HG03045 (cell line): ENCODE results near the gene CDK14.
"Not testable (repeated sequence)": the region's sequence is repeated elsewhere in the genome, so short reads cannot be mapped to it uniquely, and the experiment has no call there.

ENCODE experiments used
- ATAC-seq: cut with Tn5 transposase; IDR thresholded peaks from one replicate; pipeline ENCODE4 v1.9.1; 2021; ENCODE audit warnings: mild to moderate bottlenecking, moderate library complexity; ENCODE audit not compliant: unreplicated experiment

CDK14 gene

DNA sequence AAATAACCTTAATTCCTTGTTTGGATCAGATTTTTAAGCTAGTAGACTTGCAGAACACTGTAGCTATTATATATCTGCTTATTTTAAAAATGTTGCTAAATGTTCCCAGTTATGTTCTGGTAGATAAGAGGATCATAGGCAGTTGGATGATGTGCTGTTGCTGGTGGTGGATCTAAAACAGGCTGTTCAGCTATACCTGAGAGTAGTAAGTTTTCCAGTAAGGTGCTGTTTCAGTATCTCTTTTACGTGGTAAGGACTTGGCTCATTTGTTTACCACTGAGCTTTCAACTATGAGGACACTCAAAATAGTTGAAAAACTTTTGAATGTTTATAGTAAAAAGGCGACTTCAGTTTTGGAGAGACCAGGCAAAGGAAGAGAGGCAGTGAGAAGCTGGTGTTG is 180.9 kb downstream of the CDK14 start:
- ATAC-seq: peak; percentile 93

DNA sequence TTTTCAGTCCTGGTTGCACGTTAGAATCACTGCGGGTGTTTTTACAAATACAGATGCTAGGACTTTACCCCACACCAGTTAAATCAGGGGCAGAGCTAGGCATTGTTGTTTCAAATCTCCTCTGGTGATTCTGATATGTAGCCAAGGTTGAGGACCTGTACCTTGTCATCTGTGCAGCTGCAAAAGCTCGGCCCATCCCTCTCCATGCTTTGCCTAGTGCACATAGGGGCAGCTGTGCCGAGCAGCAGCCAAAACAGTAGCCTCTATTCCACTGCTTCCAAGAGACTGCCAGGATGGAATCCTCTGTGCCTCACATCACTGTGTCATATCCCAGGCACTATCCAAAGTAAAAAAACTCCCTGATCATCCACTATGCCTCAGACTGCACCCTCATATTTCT is 181.3 kb downstream of the CDK14 start:
- ATAC-seq: peak; percentile 53

DNA sequence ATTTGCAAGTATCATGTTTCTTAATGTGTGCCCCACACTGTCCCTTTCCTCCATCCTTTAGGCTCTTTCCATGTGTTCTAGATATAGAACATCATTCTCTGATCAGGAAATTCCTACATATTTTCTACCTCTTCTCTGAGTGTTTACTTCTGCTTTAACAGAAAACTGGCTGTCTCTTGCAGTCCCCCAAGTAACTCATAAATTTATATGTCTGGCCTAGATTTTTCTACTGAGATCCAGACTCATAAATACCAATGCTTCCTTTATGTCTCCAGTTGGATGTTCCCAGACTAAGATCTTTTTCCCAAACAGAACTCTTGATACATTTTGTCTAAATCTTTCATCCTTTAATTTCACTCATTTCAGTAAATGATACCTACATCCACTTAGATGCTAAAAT is 181.8 kb downstream of the CDK14 start:
- ATAC-seq: no peak

DNA sequence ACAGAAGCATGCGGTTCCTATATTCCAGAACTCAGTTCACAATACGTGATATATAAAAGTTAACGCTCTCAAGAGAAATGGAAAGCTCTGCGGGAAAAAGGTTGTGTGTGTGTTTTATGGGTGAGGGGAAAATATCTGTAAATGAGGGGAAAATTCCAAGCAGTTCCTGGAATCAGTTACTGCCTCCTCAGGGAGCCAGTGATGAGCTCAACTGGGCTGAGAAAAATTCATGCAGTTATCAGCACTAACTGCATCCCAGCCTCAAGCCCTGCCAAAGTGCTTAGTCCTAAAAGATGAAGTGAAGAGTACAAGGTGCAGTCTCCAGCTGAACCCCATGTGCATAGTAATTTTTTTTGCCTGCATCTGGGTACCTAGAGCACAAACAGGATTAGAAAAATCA is 191.9 kb downstream of the CDK14 start:
- ATAC-seq: no peak

DNA sequence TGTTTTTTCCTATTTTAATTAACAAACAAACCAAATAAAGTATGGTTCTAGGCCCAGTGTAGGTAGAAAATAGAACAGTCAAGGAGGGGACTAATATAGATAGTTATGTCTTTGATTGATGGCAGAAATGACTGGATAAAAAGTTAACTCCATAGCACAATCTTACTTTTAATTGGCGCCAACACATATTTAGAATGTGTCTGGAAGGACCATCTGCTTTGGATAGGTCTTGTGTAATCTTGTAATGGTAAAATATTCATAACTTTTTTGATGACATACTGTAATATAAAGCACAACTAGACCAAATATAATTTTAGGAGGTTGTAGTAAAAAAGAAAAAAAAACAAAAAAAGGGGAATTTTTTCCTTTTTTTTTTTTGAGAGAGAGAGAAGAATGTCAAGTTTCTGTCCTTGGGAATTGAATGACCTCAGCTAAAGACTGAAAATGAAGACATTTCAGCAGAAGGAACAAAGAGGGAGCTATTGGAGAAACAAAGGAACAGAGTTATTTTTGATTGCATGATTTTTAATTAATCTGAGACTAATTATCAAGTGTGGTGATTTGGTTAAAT is 193.7 kb downstream of the CDK14 start:
- ATAC-seq: no peak

DNA sequence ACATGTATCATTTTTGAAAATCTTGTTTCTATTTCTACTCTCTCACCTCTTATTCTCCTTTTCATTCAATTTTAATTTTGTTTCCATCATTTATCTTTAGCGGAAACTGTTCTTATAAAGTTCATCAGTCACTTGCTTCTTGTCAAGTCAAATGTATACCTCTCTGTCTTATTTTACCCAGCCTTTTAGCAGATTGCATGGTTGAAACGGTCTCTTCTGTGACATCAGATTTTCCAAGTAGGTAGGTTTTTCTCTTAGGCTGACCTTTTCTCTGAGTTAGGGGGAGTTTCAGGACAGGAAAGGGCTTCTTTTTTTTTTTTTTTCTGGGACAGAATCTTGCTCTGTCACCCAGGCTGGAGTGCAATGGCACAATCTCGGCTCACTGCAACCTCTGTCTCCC is 195.5 kb downstream of the CDK14 start:
- ATAC-seq: no peak

DNA sequence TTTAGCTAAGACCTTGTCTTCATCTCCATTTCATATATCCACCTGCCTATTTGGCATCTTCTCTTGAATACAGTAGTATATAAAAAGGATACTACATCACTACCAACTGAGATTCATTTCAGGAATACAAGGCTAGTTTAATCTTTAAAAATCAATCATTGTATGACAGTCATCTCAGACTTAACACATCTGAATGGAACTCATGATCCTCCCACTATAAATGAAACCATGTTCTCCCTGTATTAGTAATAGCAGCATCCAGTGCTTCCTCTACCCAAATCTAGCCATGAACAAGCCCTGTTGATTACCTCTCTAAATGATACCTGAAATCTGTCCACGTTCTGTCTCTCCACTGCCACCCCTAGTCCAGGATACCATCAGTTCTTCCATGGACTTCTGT is 196.2 kb downstream of the CDK14 start:
- ATAC-seq: no peak

DNA sequence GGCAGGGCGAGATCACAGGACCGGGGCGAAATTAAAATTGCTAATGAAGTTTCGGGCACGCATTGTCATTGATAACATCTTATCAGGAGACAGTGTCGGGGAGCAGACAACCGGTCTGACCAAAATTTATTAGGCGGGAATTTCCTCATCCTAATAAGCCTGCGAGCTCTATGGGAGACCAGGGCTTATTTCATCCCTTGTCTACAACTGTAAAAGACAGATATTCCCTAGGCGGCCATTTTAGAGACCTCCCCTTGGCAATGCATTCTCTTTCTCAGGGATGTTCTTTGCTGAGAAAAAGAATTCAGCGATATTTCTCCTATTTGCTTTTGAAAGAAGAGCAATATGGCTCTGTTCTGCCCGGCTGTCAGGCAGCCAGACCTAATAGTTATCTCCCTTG is 198.1 kb downstream of the CDK14 start:
- ATAC-seq: not testable (repeated sequence)

DNA sequence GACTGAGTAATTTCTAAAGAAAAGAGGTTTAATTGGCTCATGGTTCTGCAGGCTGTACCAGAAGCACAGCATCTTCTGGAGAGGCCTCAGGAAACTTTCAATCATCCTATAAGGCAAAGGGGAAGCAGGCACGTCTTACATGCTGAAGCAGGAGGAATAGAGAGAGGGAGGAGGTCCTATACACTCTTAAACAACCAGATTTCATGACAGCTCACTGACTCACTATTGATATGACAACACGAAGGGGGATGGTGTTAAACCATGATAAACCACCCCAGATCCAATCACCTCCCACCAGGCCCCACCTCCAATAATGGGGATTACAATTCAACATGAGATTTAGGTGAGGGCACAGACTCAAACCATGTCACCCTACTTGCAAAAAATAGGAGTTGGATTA is 201.5 kb downstream of the CDK14 start:
- no peak for ATAC-seq

DNA sequence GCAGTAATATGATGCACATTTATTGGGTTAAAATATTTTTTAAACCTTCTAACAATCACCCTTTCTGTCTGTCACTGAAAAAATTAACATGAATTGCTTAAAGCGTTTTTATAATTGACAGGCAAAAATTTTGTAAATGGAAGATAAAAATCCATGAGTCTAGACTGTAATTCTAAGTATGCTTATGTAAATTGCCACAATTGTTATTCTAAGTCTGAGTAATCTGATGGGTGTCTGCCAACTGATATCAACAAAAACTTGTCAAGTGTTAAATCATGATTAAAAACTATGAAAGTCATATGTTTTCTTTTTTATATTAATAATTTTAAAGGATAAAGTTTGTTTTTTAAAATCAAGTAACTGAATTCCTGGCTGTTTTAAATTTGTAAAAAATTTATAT is 208.2 kb downstream of the CDK14 start:
- ATAC-seq: no peak

DNA sequence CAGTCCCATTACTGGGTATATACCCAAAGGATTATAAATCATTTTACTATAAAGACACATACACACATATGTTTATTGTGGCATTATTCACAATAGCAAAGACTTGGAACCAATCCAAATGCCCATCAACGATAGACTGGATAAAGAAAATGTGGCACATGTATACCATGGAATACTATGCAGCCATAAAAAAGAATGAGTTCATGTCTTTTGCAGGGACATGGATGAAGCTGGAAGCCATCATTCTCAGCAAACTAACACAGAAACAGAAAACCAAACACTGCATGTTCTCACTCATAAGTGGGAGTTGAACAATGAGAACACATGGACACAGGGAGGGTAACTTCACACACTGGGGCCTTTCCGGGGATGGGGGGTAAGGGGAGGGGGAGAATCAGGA is 219.4 kb downstream of the CDK14 start:
- ATAC-seq: not testable (repeated sequence)

DNA sequence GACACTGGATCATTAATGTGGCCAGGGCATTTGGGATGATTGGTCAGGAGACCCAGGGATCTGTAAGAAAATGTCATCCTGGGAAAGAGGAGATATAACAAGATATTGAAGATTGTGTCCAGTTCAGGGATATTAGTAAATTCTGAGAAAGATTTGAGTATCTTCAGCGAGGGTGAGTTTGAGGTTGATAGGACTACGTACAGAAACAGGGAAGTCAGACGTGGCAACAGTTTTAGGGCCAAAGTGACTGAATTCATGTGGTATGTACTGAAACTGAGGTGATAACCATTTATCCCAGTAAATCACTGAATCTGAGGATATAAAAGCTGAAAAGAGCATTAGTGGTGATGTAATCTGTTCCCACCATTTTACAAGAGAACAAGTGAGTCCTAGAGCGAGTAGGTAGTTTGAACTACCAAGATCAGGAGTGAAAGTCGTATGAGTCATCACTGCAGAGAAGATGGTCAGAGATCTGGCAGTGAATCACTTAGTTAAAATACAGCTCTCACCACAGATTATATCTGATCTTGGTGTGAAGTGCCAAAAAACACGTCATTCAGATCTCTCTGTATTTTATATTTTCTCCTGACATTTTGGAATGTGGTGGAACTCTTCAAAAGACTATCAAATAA is 220.5 kb downstream of the CDK14 start:
- peak; percentile 99 for ATAC-seq

DNA sequence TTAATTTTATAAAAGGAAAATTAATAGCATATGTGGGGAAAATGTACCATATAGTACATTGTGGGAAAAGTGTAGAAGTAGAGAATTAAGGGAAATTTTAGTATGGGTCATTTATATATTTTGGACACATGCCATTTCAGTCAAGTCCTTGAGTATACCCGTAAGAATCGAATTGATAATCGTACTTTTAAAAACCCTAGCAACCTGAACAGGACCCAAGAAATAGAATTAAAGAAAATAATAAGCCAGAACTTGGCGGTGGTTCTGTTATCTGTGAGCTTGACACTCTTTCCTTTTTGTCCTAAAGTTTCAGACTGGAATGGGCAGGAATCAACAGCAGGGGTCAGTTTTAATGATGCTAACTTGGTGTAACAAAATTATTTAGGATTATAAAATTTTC is 221.0 kb downstream of the CDK14 start:
- ATAC-seq: no peak

DNA sequence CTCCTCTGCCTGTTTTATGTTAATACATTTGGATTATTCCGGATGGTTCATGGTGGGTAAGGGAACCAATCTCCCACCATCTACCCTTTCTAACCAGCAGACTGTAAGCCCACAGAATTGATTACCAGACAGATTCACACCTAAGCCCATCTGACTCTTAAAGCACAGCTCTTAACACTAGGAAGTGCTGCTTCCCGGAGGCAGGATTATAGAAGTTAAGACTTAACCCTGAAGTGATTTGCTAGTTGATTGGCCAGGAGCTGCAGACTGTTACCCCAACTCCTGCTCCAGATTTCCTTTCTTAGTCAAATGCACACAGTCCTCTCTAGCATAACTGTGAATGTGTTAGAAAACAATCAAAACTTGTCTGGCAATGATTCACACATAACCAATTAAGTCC is 221.7 kb downstream of the CDK14 start:
- ATAC-seq: no peak

DNA sequence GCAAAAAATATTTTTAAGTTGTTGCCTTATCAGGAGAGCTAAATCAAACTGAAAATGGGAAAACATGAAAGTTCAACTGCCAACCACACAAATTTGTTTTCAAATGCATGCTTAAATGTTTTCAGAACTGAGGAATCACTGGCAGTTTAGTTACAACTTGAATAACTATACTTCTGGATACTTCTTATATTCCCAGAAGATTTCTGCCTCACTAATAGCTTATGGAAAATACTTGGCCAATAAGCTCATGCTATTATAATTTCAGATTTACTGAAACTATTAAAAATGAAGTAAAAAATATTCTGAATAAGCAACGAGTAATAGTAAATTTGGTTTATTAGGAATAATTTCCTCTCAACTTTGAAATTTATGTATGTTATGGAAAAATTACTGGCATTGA is 222.2 kb downstream of the CDK14 start:
- no peak for ATAC-seq

DNA sequence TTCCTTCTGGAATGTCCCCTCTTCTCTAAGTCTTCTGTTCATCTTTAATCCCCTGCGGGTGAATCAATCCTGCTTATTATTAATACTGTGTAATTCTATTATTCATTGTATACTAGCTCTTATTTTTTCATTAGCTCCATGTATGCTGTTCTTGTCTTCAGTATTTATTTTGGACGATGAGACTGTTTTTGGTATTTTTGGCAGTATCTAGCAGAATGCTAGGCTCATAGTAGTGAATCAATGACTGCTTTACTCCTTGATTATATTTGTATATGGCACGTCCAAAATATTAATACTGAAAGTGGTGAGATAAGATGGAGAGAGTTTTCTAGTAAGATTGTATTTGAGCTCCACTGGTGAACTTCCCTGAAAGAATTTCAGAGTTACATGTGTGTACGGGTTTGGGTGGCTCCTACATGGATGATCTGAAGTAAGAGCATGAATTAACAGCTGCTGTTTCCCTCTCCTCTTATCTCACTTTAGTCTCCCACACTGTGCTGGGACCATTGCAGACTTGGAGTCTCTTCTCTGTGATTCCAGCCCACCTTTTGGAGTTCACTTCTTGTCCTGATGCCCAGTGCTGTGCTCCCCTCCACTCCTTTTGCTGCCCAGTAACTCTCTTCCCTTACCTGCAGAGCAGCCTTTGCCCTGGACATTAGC is 226.0 kb downstream of the CDK14 start:
- ATAC-seq: no peak

DNA sequence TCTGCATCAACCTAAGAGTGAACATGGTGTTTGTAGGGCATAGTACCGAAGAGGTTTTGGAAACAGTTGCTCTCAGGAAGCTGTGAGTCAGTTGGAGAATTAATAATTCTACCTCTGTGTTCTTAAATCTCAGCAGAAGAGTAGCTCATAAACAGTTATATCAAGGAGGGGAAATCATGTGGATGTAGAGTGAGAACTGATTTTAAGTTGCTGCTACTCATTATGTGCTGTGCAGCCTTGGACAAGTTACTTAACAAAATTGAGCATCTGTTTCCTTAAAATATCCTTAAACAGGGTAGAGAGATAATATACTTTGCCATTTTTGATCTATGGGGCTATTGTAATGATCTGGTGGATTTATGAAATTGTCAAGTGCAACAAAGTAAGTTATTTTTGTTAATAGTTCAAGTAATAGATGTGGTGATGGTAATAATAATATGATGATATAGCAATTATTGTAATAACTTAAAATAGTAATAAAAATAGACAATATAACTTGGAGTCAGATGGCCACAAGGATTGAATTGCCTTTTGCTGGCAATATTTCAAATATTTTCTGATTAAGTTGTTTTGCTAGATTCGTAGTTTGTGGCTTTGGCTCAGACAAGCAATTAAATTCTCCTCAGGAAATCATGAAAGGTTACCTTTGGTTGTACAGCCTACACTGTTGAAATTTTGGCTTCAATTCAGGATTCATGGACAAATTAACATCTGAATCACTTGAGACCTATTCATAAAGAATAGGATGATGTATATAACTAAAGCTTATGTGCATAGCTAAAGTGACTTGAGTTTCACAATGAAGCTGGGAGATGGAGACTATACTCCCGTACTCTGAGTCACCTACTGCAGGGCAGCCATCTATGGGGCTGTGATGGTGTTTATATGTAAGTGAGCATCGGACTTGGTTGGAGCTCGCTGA is 228.5 kb downstream of the CDK14 start:
- ATAC-seq: no peak

DNA sequence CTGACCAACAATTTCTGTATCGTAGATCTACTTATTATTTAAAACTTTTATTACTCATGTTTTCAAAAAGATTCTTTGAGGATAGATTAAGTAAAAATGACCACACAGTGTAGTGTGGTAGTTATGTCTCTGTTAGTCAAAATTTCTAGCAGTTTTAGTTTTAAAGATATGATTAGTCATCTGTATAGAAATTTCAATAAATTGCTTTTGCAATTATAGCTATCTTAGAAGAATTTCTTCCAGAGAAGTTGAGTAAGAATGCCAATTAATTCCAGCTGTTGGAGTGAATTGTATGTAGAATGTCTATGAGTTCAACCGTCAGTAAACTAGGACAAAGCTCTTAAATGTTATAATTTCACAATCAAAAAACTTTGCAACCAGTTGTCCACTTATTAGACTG is 229.7 kb downstream of the CDK14 start:
- ATAC-seq: no peak

DNA sequence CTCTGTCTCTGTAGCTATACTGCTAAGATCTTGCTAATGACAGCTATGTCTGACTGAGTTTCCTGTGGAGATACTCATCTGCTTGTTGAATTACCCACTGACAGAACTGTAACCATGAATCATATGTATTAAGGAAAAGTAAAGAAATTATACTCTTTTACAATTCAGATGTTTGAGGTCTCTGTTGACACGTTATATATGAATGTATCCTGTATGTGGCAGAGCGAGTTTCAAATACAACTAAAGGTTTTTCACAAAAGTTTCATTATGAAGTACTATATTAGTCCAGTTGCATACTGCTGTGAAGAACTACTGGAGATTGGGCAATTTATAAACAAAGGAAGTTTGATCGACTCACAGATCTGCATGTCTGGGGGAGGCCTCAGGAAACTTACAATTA is 232.5 kb downstream of the CDK14 start:
- ATAC-seq: no peak

DNA sequence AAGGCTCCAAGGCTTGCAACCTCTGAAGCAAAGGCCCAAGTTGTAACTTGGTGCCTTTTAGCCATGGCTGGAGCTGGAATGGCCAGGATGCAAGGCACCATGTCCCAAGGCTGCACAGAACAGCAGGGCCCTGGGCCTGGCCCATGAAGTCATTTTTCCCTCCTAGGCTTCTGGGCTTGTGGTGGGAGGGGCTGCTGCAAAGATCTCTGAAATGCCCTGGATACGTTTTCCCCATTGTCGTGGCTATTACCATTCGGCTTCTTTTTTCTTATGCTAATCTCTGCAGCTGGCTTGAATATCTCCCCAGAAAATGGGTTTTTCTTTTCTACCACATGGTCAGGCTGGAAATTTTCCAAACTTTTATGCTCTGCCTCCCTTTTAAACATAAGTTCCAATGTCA is 234.2 kb downstream of the CDK14 start:
- no peak for ATAC-seq

DNA sequence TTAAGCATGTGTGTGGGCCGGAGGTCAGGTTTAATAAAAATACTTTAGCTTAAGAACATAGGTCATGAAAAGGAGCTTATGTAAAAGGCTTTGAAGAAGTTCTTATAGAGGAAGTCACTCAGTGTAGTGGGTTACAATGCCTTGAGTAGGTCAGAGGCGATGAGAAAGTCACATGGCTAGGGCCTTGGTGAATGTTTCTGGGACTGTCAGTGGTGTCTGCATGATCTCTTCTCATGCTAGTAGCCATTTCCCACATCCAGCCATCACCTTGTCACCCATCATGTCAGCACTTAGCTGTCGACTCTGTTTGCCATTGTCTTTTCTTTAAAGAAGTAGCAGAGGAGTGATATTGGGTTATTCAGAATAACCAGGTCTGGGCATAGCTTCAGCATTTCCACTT is 236.6 kb downstream of the CDK14 start:
- no peak for ATAC-seq

DNA sequence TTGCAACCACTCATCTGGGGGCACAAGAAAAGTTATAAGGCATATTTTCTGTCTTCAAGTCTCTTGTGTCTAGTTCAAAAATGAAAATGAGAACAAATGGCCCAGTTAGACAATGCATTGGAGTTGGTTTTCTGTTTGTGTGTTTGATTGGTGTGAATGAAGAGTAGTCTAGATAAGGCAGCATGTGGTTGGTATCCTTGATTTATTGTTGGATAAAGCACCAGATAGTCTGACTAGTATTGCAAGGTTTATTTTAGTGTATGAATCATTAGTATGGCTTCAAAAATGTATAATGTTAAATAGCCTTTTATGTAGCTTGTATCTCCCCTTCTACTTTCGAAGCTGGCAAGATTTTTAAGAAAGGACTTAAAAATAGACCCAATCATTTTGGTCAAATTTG is 237.3 kb downstream of the CDK14 start:
- ATAC-seq: no peak
